H9 (cell line): ENCODE measurements around the gene DLL4. TPM values are rescaled to one million over a fixed set of nuclear protein-coding genes. Genes with fewer than 3 reads are reported as not detected.

ENCODE experiments used
- DNase-seq: peaks from one replicate; pipeline ENCODE4 v3.0.0-alpha.2; 2017
- H2AFZ ChIP-seq: one replicate; pipeline ENCODE4 v1.6.1; 2013; ENCODE audit warnings: mild to moderate bottlenecking, low read length, control low read depth, moderate library complexity
- H2AK5ac ChIP-seq: 2 replicates; pipeline ENCODE4 v1.6.1; 2013; ENCODE audit warnings: low read length, control low read depth, mixed read lengths; ENCODE audit not compliant: insufficient read length
- H2BK120ac ChIP-seq: one replicate; pipeline ENCODE4 v1.6.1; 2013; ENCODE audit warnings: low read depth, mild to moderate bottlenecking, low read length, control low read depth, inconsistent platforms; ENCODE audit not compliant: poor library complexity, severe bottlenecking
- H2BK12ac ChIP-seq: 2 replicates; pipeline ENCODE4 v1.6.1; 2013; ENCODE audit warnings: low read length, control low read depth, mixed read lengths, low read depth; ENCODE audit not compliant: insufficient read length
- H2BK15ac ChIP-seq: 2 replicates; pipeline ENCODE4 v1.6.1; 2013; ENCODE audit warnings: low read depth, low read length, control low read depth
- H2BK20ac ChIP-seq: one replicate; pipeline ENCODE4 v1.6.1; 2013; ENCODE audit warnings: low read depth, mild to moderate bottlenecking, low read length, control low read depth, inconsistent platforms; ENCODE audit not compliant: poor library complexity, severe bottlenecking
- H2BK5ac ChIP-seq: 2 replicates; pipeline ENCODE4 v1.6.1; 2013; ENCODE audit warnings: low read length, control low read depth, mixed read lengths; ENCODE audit not compliant: insufficient read length
- H3K14ac ChIP-seq: 2 replicates; pipeline ENCODE4 v1.6.1; 2013; ENCODE audit warnings: low read length, control low read depth; ENCODE audit not compliant: insufficient read depth
- H3K18ac ChIP-seq: 2 replicates; pipeline ENCODE4 v1.6.1; 2013; ENCODE audit warnings: low read depth, mild to moderate bottlenecking, mixed read lengths, low read length, control low read depth; ENCODE audit not compliant: insufficient read length
- H3K23ac ChIP-seq: 2 replicates; pipeline ENCODE4 v1.6.1; 2013; ENCODE audit warnings: low read length, control low read depth, mixed read lengths, low read depth; ENCODE audit not compliant: insufficient read length
- H3K23me2 ChIP-seq: 2 replicates; pipeline ENCODE4 v1.6.1; 2013; ENCODE audit warnings: low read depth, mild to moderate bottlenecking, mixed read lengths, low read length, control low read depth; ENCODE audit not compliant: insufficient read length, poor library complexity, severe bottlenecking
- H3K27ac ChIP-seq: 2 replicates; pipeline ENCODE4 v1.5.1; 2013; ENCODE audit warnings: low read length, control low read depth, mixed read lengths, low read depth; ENCODE audit not compliant: insufficient read length
- H3K27me3 ChIP-seq: 2 replicates; pipeline ENCODE4 v1.6.1; 2013; ENCODE audit warnings: low read length, control low read depth, inconsistent platforms; ENCODE audit not compliant: insufficient read depth
- H3K4ac ChIP-seq: 2 replicates; pipeline ENCODE4 v1.6.1; 2013; ENCODE audit warnings: low read depth, mild to moderate bottlenecking, control low read depth, inconsistent platforms, low read length, moderate library complexity
- H3K4me1 ChIP-seq: 2 replicates; pipeline ENCODE4 v1.6.1; 2013; ENCODE audit warnings: low read length, control low read depth, inconsistent platforms; ENCODE audit not compliant: insufficient read depth
- H3K4me2 ChIP-seq: 2 replicates; pipeline ENCODE4 v1.6.1; 2013; ENCODE audit warnings: low read length, control low read depth, mixed read lengths; ENCODE audit not compliant: insufficient read length, insufficient read depth
- H3K56ac ChIP-seq: 2 replicates; pipeline ENCODE4 v1.6.1; 2013; ENCODE audit warnings: low read depth, mild to moderate bottlenecking, mixed read lengths, low read length, control low read depth; ENCODE audit not compliant: insufficient read length
- H3K79me1 ChIP-seq: 2 replicates; pipeline ENCODE4 v1.6.1; 2013; ENCODE audit warnings: low read depth, mild to moderate bottlenecking, moderate library complexity, low read length, control low read depth, inconsistent platforms; ENCODE audit not compliant: insufficient read depth, poor library complexity, severe bottlenecking
- H3K79me2 ChIP-seq: 2 replicates; pipeline ENCODE4 v1.6.1; 2013; ENCODE audit warnings: low read length, control low read depth, inconsistent platforms; ENCODE audit not compliant: insufficient read depth
- H3K9ac ChIP-seq: 2 replicates; pipeline ENCODE4 v1.6.1; 2013; ENCODE audit warnings: low read length, control low read depth, mixed read lengths; ENCODE audit not compliant: insufficient read length; ENCODE audit errors: extremely low read depth
- H3K9me3 ChIP-seq: one replicate; pipeline ENCODE4 v1.6.1; 2013; ENCODE audit warnings: low read depth, low read length, inconsistent platforms; ENCODE audit not compliant: control insufficient read depth
- H3T11ph ChIP-seq: one replicate; pipeline ENCODE4 v1.6.1; 2013; ENCODE audit warnings: mild to moderate bottlenecking, low read length, control low read depth, inconsistent platforms
- H4K20me1 ChIP-seq: one replicate; pipeline ENCODE4 v1.6.1; 2013; ENCODE audit not compliant: control insufficient read depth, insufficient read length, insufficient read depth
- H4K5ac ChIP-seq: 2 replicates; pipeline ENCODE4 v1.6.1; 2013; ENCODE audit warnings: low read depth, mild to moderate bottlenecking, mixed read lengths, low read length, control low read depth; ENCODE audit not compliant: insufficient read length
- H4K8ac ChIP-seq: replicated peaks from 2 replicates; pipeline ENCODE4 v1.6.1; 2013; ENCODE audit warnings: low read length, control low read depth, mixed read lengths, low read depth; ENCODE audit not compliant: insufficient read length
- H4K91ac ChIP-seq: 2 replicates; pipeline ENCODE4 v1.6.1; 2013; ENCODE audit warnings: low read depth, mild to moderate bottlenecking, moderate library complexity, mixed read lengths, low read length, control low read depth; ENCODE audit not compliant: insufficient read length
- H3K27ac Mint-ChIP-seq, 3 experiments: 2 replicates in 2 of 3; 3 replicates in 1 of 3; pipeline ENCODE4 v1.8.0; 2020 to 2021; ENCODE audit warnings: mixed read lengths in 3 of 3, mild to moderate bottlenecking in 1 of 3, moderate library complexity in 1 of 3
- H3K27me3 Mint-ChIP-seq: 2 replicates; pipeline ENCODE4 v1.8.0; 2021; ENCODE audit warnings: low read depth, mild to moderate bottlenecking, moderate library complexity, mixed read lengths
- H3K36me3 Mint-ChIP-seq, 3 experiments: 2 replicates in 2 of 3; 3 replicates in 1 of 3; pipeline ENCODE4 v1.8.0; 2020 to 2021; ENCODE audit warnings: low read depth in 3 of 3, mixed read lengths in 3 of 3; ENCODE audit not compliant: insufficient read depth in 1 of 3
- H3K4me1 Mint-ChIP-seq, 2 experiments: 2 replicates each; pipeline ENCODE4 v1.8.0; 2020; ENCODE audit warnings: mixed read lengths in 2 of 2
- H3K4me3 Mint-ChIP-seq, 2 experiments: 2 replicates in 1 of 2; 3 replicates in 1 of 2; pipeline ENCODE4 v1.8.0; 2020 to 2021; ENCODE audit warnings: mild to moderate bottlenecking in 2 of 2, mixed read lengths in 2 of 2, moderate library complexity in 1 of 2
- H3K9me3 Mint-ChIP-seq, 2 experiments: 2 replicates in 1 of 2; 3 replicates in 1 of 2; pipeline ENCODE4 v1.8.0; 2020; ENCODE audit warnings: mild to moderate bottlenecking in 2 of 2, mixed read lengths in 2 of 2, moderate library complexity in 1 of 2
- CTCF ChIP-seq: fragments of 200-600 bp; sonication (generic); conservative IDR thresholded peaks from 3 replicates; pipeline ENCODE4 v1.8.0; 2021; ENCODE audit warnings: antibody characterized with exemption, mild to moderate bottlenecking
- WGBS: extraction: QIAGEN DNeasy Blood & Tissue Kit; methylation state at CpG from one replicate; pipeline ENCODE4 v1.1.7; 2013; ENCODE audit warnings: missing lambda C conversion rate, low lambda C conversion rate, mixed read lengths; ENCODE audit not compliant: insufficient read length; ENCODE audit errors: extremely low coverage; 5-methylcytosine and 5-hydroxymethylcytosine counted together
- total RNA-seq: library from RNA; stranded (reverse); gene quantifications from 2 replicates; pipeline ENCODE4 v1.2.1, GENCODE V29; 2021

The DLL4 gene
- total RNA-seq, 1 experiment from 2014 or later = 0.28 TPM

DNA sequence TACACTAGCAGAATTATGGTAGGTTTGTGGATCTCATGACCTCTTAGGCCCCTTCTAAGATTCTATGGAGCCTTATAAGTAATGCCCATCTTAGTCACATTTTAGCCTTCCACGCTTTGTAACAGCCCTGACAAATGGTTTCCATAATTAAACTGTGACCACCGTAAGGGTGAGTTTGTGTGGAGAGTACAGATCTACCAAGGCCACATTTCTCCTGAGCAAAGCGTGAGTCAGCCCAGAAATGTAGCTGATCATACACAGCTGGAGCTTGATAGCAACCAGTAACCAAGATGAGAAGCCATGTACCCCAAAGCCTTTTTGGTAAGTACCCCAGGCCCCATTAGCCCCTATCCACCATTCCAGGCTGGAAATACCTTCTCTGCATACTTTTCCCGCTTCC lies 55.8 kb downstream of the DLL4 start:
- no peaks in the 10 kb centered on the region for H4K20me1 ChIP-seq
- H3K4me1 ChIP-seq = no peaks in the 10 kb centered on the region
- H2BK12ac ChIP-seq = no peak overlapping the region
- Mint-ChIP-seq H3K9me3 (no peaks in the 10 kb centered on the region), H3K4me1 (no peaks in the 10 kb centered on the region), H3K27ac (no peak overlapping the region), H3K27me3 (no peaks in the 10 kb centered on the region), H3K36me3 (peaks cover 38 to 91% (median 71%) of the 10 kb centered on the region in 3 experiments; a peak in 6 of 7 replicates), H3K4me3 (no peak overlapping the region)
- H3K4me2 ChIP-seq = no peak overlapping the region
- DNase-seq = no peak
- H3T11ph ChIP-seq = no peak overlapping the region
- H3K4ac ChIP-seq = no peak overlapping the region
- no peaks in the 10 kb centered on the region for H3K27me3 ChIP-seq
- H2AFZ ChIP-seq = no peak overlapping the region
- H2BK120ac ChIP-seq = no peak overlapping the region
- H2BK20ac ChIP-seq = no peak overlapping the region
- no peak overlapping the region for H3K23ac ChIP-seq
- no peak overlapping the region for H3K18ac ChIP-seq
- H3K9me3 ChIP-seq = no peaks in the 10 kb centered on the region
- no peak overlapping the region for H2BK15ac ChIP-seq
- no peak overlapping the region for H3K14ac ChIP-seq
- no peak overlapping the region for H4K91ac ChIP-seq
- WGBS = no CpG with 5 or more reads among the region's 4 CpGs
- no peak overlapping the region for H4K8ac ChIP-seq
- H2BK5ac ChIP-seq = no peak overlapping the region
- no peaks in the 10 kb centered on the region for H3K79me2 ChIP-seq
- no peaks in the 10 kb centered on the region for H3K79me1 ChIP-seq
- no peak overlapping the region for H3K9ac ChIP-seq
- H2AK5ac ChIP-seq = no peak overlapping the region
- no peak overlapping the region for H4K5ac ChIP-seq
- no peak overlapping the region for H3K27ac ChIP-seq
- H3K56ac ChIP-seq = no peak overlapping the region
- no peaks in the 10 kb centered on the region for H3K23me2 ChIP-seq
- TF ChIP-seq CTCF = no peak
